Liver (tissue), 3 donors: ENCODE data around the gene SCUBE1.

Experiments used
- CTCF ChIP-seq: fragments of 150-350 bp; IDR thresholded peaks from 2 replicates; pipeline ENCODE4 v1.5.1; 2017; ENCODE audit warnings: improper control_type of control experiment, low read depth, low read length; ENCODE audit not compliant: missing input control
- SP1 ChIP-seq: IDR thresholded peaks from 2 replicates; pipeline ENCODE4 v1.6.1; 2018; ENCODE audit warnings: antibody characterized with exemption, mild to moderate bottlenecking
- donor health status: healthy.
- donor health status: healthy.

- no peak for TF ChIP-seq CTCF
- TF ChIP-seq SP1 = no peak
Measured at GRCh38 chr22:43186272-43187170, 156.7 kb downstream of the SCUBE1 start, which contains the start of gene TTLL12.
